GOT3 (cell line): Measurements from ENCODE around the gene LRP2.

Experiments used
- DNase-seq: peaks from one replicate; lab custom pipeline; 2025; ENCODE audit warnings: mixed read lengths; lab: John Stamatoyannopoulos, UW

The LRP2 gene

GRCh38 chr2:169240405-169240804 lies 121.9 kb downstream of the LRP2 start:
- no peak for DNase-seq

- no peak for DNase-seq
Observed at GRCh38 chr2:169237939-169238338, 124.4 kb downstream of the LRP2 start.

- no peak for DNase-seq
Observed at GRCh38 chr2:169237286-169237685, 125.0 kb downstream of the LRP2 start.

GRCh38 chr2:169232551-169233154 lies 129.7 kb downstream of the LRP2 start:
- DNase-seq: no peak

GRCh38 chr2:169230204-169230603 lies 132.1 kb downstream of the LRP2 start:
- no peak for DNase-seq

GRCh38 chr2:169229590-169229989 lies 132.7 kb downstream of the LRP2 start:
- DNase-seq: no peak

- DNase-seq: no peak
Observed at GRCh38 chr2:169225906-169226305, 136.4 kb downstream of the LRP2 start.

GRCh38 chr2:169225233-169225750 lies 137.0 kb downstream of the LRP2 start:
- no peak for DNase-seq

GRCh38 chr2:169222665-169223064 lies 139.7 kb downstream of the LRP2 start:
- DNase-seq: no peak

GRCh38 chr2:169221745-169222369 lies 140.5 kb downstream of the LRP2 start:
- no peak for DNase-seq

GRCh38 chr2:169210917-169211316 lies 151.4 kb downstream of the LRP2 start:
- DNase-seq: no peak

GRCh38 chr2:169208026-169208425 lies 154.3 kb downstream of the LRP2 start:
- DNase-seq: no peak

GRCh38 chr2:169205176-169205575 lies 157.2 kb downstream of the LRP2 start:
- DNase-seq: no peak

GRCh38 chr2:169203952-169204351 lies 158.4 kb downstream of the LRP2 start:
- no peak for DNase-seq

- no peak for DNase-seq
Observed at GRCh38 chr2:169200756-169201155, 161.6 kb downstream of the LRP2 start.

- DNase-seq: no peak
Observed at GRCh38 chr2:169193618-169194017, 168.7 kb downstream of the LRP2 start.

GRCh38 chr2:169190197-169190775 lies 172.0 kb downstream of the LRP2 start:
- no peak for DNase-seq

GRCh38 chr2:169189132-169189531 lies 173.2 kb downstream of the LRP2 start:
- no peak for DNase-seq

GRCh38 chr2:169185711-169186110 lies 176.6 kb downstream of the LRP2 start:
- DNase-seq: no peak

- no peak for DNase-seq
Observed at GRCh38 chr2:169184074-169184473, 178.3 kb downstream of the LRP2 start.

GRCh38 chr2:169182573-169182972 lies 179.8 kb downstream of the LRP2 start:
- DNase-seq: no peak

GRCh38 chr2:169178804-169179390 lies 183.4 kb downstream of the LRP2 start:
- DNase-seq: no peak

- no peak for DNase-seq
Observed at GRCh38 chr2:169178364-169178763, 184.0 kb downstream of the LRP2 start.
